Sigmoid colon (tissue), 4 donors: ENCODE data around the gene SHKBP1.
"Not testable (repeated sequence)": the region's sequence is repeated elsewhere in the genome, so short reads cannot be mapped to it uniquely, and the experiment has no call there.

Experiments used
- EP300 ChIP-seq, 4 donors: sonication (generic); formaldehyde crosslinking; IDR thresholded peaks; one replicate each; pipeline ENCODE4 v1.6.1; 2017; ENCODE audit warnings: antibody characterized with exemption in 4 of 4
- POLR2A ChIP-seq, 2 donors: fragments of 450-650 bp; IDR thresholded peaks; one replicate each; pipeline ENCODE4 v1.6.1; 2016; ENCODE audit warnings: antibody characterized with exemption in 2 of 2, mild to moderate bottlenecking in 2 of 2, moderate library complexity in 2 of 2
- POLR2AphosphoS5 ChIP-seq, 4 donors: sonication (generic); formaldehyde crosslinking; IDR thresholded peaks; one replicate each; pipeline ENCODE4 v1.6.1; 2017; ENCODE audit warnings: antibody characterized with exemption in 4 of 4
- TF ChIP-seq, protein P1 (sequence below), 4 experiments: fragments of 450-650 bp in 3 of 4; fragments of 200-600 bp in 1 of 4; IDR thresholded peaks; one replicate each; pipeline ENCODE4 v1.5.1; 2016 to 2019; ENCODE audit warnings: antibody characterized with exemption in 4 of 4, mild to moderate bottlenecking in 3 of 4, moderate library complexity in 2 of 4

DNA sequence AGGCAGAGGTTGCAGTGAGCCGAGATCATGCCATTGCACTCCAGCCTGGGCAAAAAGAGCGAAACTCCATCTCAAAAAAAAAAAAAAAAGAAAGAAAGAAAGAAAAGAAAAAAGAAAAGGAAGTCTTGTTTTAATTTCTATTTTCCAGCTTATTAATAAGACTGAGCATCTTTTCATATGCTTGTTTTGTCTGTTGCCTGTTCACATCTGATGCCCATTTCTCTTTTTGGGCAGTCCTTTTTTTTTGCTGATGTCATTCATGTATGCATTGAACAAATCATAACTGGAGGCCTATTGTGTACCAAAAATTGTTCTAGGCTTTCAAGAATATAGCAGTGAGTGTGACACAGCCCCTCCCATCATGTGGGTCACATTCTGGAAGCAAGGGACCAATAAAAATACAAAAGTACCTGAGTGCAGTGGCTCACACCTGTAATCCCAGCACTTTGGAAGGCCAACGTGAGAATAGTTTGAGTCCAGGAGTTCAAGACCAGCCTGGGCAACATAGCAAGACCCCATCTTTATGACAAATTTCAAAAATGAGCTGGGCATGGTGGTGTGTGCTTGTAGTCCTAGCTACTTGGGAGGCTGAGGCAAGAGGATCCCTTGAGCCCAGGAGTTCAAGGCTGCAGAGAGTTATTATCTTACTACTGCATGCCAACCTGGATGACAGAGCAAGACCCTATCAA lies 30.4 kb upstream of the SHKBP1 start:
- TF ChIP-seq, protein P1, sequence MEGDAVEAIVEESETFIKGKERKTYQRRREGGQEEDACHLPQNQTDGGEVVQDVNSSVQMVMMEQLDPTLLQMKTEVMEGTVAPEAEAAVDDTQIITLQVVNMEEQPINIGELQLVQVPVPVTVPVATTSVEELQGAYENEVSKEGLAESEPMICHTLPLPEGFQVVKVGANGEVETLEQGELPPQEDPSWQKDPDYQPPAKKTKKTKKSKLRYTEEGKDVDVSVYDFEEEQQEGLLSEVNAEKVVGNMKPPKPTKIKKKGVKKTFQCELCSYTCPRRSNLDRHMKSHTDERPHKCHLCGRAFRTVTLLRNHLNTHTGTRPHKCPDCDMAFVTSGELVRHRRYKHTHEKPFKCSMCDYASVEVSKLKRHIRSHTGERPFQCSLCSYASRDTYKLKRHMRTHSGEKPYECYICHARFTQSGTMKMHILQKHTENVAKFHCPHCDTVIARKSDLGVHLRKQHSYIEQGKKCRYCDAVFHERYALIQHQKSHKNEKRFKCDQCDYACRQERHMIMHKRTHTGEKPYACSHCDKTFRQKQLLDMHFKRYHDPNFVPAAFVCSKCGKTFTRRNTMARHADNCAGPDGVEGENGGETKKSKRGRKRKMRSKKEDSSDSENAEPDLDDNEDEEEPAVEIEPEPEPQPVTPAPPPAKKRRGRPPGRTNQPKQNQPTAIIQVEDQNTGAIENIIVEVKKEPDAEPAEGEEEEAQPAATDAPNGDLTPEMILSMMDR (IDR thresholded peaks at IDR 0.05) = not testable (repeated sequence)
- TF ChIP-seq EP300, POLR2AphosphoS5, POLR2A (IDR thresholded peaks at IDR 0.05): not testable (repeated sequence)
